ENCODE results near the gene LCA5. TPM values are rescaled to one million over a fixed set of nuclear protein-coding genes. Genes with fewer than 3 reads are reported as not detected.

LCA5 gene
- total and polyA plus RNA-seq, 2 donors (not counting 3 experiments of a cell fraction or from before 2014, with no cell fraction given): 0.57 to 4.2 TPM

DNA sequence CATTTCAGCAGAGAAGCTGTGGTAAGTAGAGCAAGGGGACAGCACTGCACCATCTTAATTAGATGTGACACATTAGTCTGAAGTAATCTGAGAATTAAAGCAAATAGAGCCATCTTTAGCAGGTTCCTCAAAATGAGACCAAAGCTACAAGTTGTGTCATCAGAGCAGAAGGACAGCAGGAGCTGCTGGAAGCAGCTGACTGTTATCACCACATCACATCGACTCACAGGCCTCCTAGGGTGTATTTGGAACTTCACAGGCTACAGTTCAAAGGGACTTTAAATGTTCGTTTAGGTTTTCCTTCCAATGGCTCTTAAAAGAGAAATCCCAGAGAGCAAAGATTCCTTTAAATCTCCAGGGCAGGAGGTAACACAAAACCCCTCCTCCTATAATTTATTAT lies 69.5 kb downstream of the LCA5 start:
- POLR2A ChIA-PET: no interaction called here

More for the DNA sequence above, 69.5 kb downstream of the LCA5 start:
- CTCF ChIA-PET: interaction anchor here (0.8 to 2.3 kb wide), 6 partner anchors 103 to 394 kb away, joined by 3 to 11 read pairs (median 4); no protein-coding TSS in a partner anchor
- H3K9me1 ChIP-seq (replicated peaks; ENCODE audit: control insufficient read depth, extremely low read depth, insufficient read depth, low read length): no peaks in the 10 kb centered on the region
- intact Hi-C loops (cut with micrococcal nuclease): loop anchor here (2.0 to 10.0 kb wide), 4 partner anchors 90 to 2003 kb away; partner anchors contain the start of gene HTR1B
- no peak overlapping the region for H3K4me3 ChIP-seq (replicated peaks in 1 of 3; ENCODE audit: insufficient read depth in 1 of 3, low read depth in 1 of 3, low read length in 3 of 3)
- no peaks in the 10 kb centered on the region for H3K79me2 ChIP-seq (ENCODE audit: control insufficient read depth, insufficient read depth, low read length)
- no peak overlapping the region for H3K4me2 ChIP-seq (ENCODE audit: insufficient read depth, low read length)
- BruUV-seq (replicated peaks): no TSS peak
- TF ChIP-seq FOS (IDR thresholded peaks at IDR 0.05; ENCODE audit: borderline replicate concordance, insufficient read depth, low read length) (no peak), GATA2 (IDR thresholded peaks at IDR 0.05; ENCODE audit: insufficient read depth, insufficient read length, low read depth, low read length) (no peak), JUN (IDR thresholded peaks at IDR 0.05; ENCODE audit: borderline replicate concordance, insufficient read depth, insufficient read length, low read depth) (no peak), POLR2A (IDR thresholded peaks at IDR 0.05; ENCODE audit: low read depth, low read length) (no peak), POLR2AphosphoS5 (IDR thresholded peaks at IDR 0.05; ENCODE audit: insufficient read depth, low read depth, low read length) (no peak), MYC (IDR thresholded peaks at IDR 0.05; ENCODE audit: low read depth, low read length) (no peak), EZH2 (IDR thresholded peaks at IDR 0.05; ENCODE audit: borderline replicate concordance, low read depth, low read length, severe bottlenecking) (no peak)
- TF ChIP-seq, protein P1, sequence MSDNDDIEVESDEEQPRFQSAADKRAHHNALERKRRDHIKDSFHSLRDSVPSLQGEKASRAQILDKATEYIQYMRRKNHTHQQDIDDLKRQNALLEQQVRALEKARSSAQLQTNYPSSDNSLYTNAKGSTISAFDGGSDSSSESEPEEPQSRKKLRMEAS (IDR thresholded peaks at IDR 0.05; ENCODE audit: insufficient read depth, insufficient read length): no peak
- TF ChIP-seq, protein P2, sequence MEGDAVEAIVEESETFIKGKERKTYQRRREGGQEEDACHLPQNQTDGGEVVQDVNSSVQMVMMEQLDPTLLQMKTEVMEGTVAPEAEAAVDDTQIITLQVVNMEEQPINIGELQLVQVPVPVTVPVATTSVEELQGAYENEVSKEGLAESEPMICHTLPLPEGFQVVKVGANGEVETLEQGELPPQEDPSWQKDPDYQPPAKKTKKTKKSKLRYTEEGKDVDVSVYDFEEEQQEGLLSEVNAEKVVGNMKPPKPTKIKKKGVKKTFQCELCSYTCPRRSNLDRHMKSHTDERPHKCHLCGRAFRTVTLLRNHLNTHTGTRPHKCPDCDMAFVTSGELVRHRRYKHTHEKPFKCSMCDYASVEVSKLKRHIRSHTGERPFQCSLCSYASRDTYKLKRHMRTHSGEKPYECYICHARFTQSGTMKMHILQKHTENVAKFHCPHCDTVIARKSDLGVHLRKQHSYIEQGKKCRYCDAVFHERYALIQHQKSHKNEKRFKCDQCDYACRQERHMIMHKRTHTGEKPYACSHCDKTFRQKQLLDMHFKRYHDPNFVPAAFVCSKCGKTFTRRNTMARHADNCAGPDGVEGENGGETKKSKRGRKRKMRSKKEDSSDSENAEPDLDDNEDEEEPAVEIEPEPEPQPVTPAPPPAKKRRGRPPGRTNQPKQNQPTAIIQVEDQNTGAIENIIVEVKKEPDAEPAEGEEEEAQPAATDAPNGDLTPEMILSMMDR (IDR thresholded peaks at IDR 0.05; ENCODE audit: extremely low read depth in 1 of 2, insufficient read depth in 1 of 2, low read depth in 1 of 2, low read length in 2 of 2): no peak
- FAIRE-seq (no peak), DNase-seq (ENCODE audit: low read depth, low spot score) (no peak)
- H3K9ac ChIP-seq (replicated peaks; ENCODE audit: extremely low read depth, insufficient read depth, low read length): no peak overlapping the region
- H2AFZ ChIP-seq (ENCODE audit: low read depth, low read length): no peak overlapping the region
- no peaks in the 10 kb centered on the region for H3K27me3 ChIP-seq (ENCODE audit: control insufficient read depth in 2 of 2, insufficient read depth in 2 of 2, low read length in 2 of 2)
- H4K20me1 ChIP-seq (replicated peaks; ENCODE audit: control insufficient read depth, extremely low read depth, insufficient read depth, low read length): no peaks in the 10 kb centered on the region
- H3K9me3 ChIP-seq (replicated peaks; ENCODE audit: control insufficient read depth, insufficient read depth, low read length): no peaks in the 10 kb centered on the region
- H3K27ac ChIP-seq (ENCODE audit: insufficient read depth, low read depth, low read length): no peak overlapping the region
- H3K36me3 ChIP-seq (ENCODE audit: control insufficient read depth in 2 of 2, extremely low read depth in 1 of 2, insufficient read depth in 2 of 2, low read length in 2 of 2): no peaks in the 10 kb centered on the region
- H3K4me1 ChIP-seq (ENCODE audit: control insufficient read depth, extremely low read depth, insufficient read depth, low read length): peaks cover 7% of the 10 kb centered on the region
- dilution Hi-C loops (cut with MboI; ENCODE audit: extremely low pct_ligation_motif_present, low sequenced_read_pairs): no loop called here

Data from endothelial cell of umbilical vein (primary cell).